Liver (tissue), 9 donors: ENCODE data around the gene JTB. TPM values are rescaled to one million over a fixed set of nuclear protein-coding genes. Genes with fewer than 3 reads are reported as not detected.
A peak's percentile ranks its signal among the peaks of the same experiment; 100 is the strongest.

ENCODE experiments used
- DNase-seq: peaks from one replicate; pipeline ENCODE4 v3.0.0-alpha.2; 2017; ENCODE audit warnings: low spot score
- H3K27ac ChIP-seq, 2 donors: one replicate each; pipeline ENCODE4 v1.7.0; 2013; ENCODE audit warnings: inconsistent platforms in 2 of 2, low read length in 2 of 2, control low read depth in 1 of 2, low read depth in 1 of 2, mild to moderate bottlenecking in 1 of 2
- H3K27me3 ChIP-seq, 4 donors: one replicate each; pipeline versions ENCODE4 v1.6.1 to v1.7.0; 2013; ENCODE audit warnings: low read length in 3 of 4, inconsistent platforms in 1 of 4, mild to moderate bottlenecking in 1 of 4, moderate library complexity in 1 of 4; ENCODE audit not compliant: control insufficient read depth in 4 of 4, insufficient read depth in 4 of 4
- H3K36me3 ChIP-seq, 4 donors: one replicate each; pipeline versions ENCODE4 v1.6.1 to v1.7.0; 2013; ENCODE audit warnings: low read length in 3 of 4, mild to moderate bottlenecking in 3 of 4, low read depth in 1 of 4, moderate library complexity in 1 of 4; ENCODE audit not compliant: control insufficient read depth in 4 of 4, insufficient read depth in 3 of 4
- H3K4me1 ChIP-seq, 4 donors: one replicate each; pipeline versions ENCODE4 v1.6.1 to v1.7.0; 2013; ENCODE audit warnings: low read length in 3 of 4, mild to moderate bottlenecking in 3 of 4, moderate library complexity in 1 of 4; ENCODE audit not compliant: control insufficient read depth in 4 of 4, insufficient read depth in 4 of 4
- H3K4me3 ChIP-seq, 3 donors: one replicate each; pipeline versions ENCODE4 v1.6.1 to v1.7.0; 2013; ENCODE audit warnings: low read length in 3 of 3, control low read depth in 1 of 3, low read depth in 1 of 3, mild to moderate bottlenecking in 1 of 3
- H3K9ac ChIP-seq, 2 donors: one replicate each; pipeline ENCODE4 v1.7.0; 2013; ENCODE audit warnings: low read length in 2 of 2, mild to moderate bottlenecking in 2 of 2, moderate library complexity in 2 of 2, control low read depth in 1 of 2, low read depth in 1 of 2
- H3K9me3 ChIP-seq, 4 donors: one replicate each; pipeline versions ENCODE4 v1.6.1 to v1.7.0; 2013; ENCODE audit warnings: low read length in 3 of 4; ENCODE audit not compliant: control insufficient read depth in 4 of 4
- EGR1 ChIP-seq, 2 donors: IDR thresholded peaks; 2 replicates each; pipeline ENCODE4 v1.6.1; 2016 to 2018; ENCODE audit warnings: antibody characterized with exemption in 2 of 2, low read depth in 2 of 2
- FOXA2 ChIP-seq: IDR thresholded peaks from 2 replicates; pipeline ENCODE4 v1.6.1; 2016; ENCODE audit warnings: antibody characterized with exemption
- GABPA ChIP-seq, 2 donors: IDR thresholded peaks in 1 of 2; conservative IDR thresholded peaks in 1 of 2; 2 replicates each; pipeline ENCODE4 v1.6.1; 2016; ENCODE audit warnings: antibody characterized with exemption in 2 of 2, mild to moderate bottlenecking in 1 of 2, moderate library complexity in 1 of 2
- HNF4G ChIP-seq: IDR thresholded peaks from 2 replicates; pipeline ENCODE4 v1.6.1; 2016; ENCODE audit warnings: antibody characterized with exemption
- JUND ChIP-seq, 2 donors: IDR thresholded peaks; 2 replicates each; pipeline ENCODE4 v1.6.1; 2016; ENCODE audit warnings: antibody characterized with exemption in 2 of 2
- NR2F2 ChIP-seq: IDR thresholded peaks from 2 replicates; pipeline ENCODE4 v1.6.1; 2016; ENCODE audit warnings: antibody characterized with exemption
- RAD21 ChIP-seq, 2 donors: IDR thresholded peaks; 2 replicates each; pipeline ENCODE4 v1.6.1; 2016; ENCODE audit warnings: antibody characterized with exemption in 2 of 2, mild to moderate bottlenecking in 2 of 2
- RXRA ChIP-seq, 2 donors: IDR thresholded peaks; 2 replicates each; pipeline ENCODE4 v1.6.1; 2017 to 2018; ENCODE audit warnings: antibody characterized with exemption in 2 of 2, mild to moderate bottlenecking in 1 of 2
- SP1 ChIP-seq: IDR thresholded peaks from 2 replicates; pipeline ENCODE4 v1.6.1; 2018; ENCODE audit warnings: antibody characterized with exemption, mild to moderate bottlenecking
- TAF1 ChIP-seq: conservative IDR thresholded peaks from 2 replicates; pipeline ENCODE4 v1.6.1; 2016; ENCODE audit warnings: antibody characterized with exemption, mild to moderate bottlenecking
- YY1 ChIP-seq: IDR thresholded peaks from 2 replicates; pipeline ENCODE4 v1.6.1; 2016; ENCODE audit warnings: antibody characterized with exemption, mild to moderate bottlenecking
- WGBS: extraction: QIAGEN DNeasy Blood & Tissue Kit; methylation state at CpG from one replicate; pipeline ENCODE4 v1.1.7; 2013; 5-methylcytosine and 5-hydroxymethylcytosine counted together
- polyA plus RNA-seq, 2 donors: library from polyadenylated mRNA; stranded (reverse) in 1 of 2; unstranded in 1 of 2; fragments of 200-250 nt in 1 of 2; fragments of >200 nt in 1 of 2; fragmentation: Nextera tagmentation in 1 of 2; extraction: Ambion mirVana in 1 of 2; gene quantifications; one replicate each; pipeline versions ENCODE4 v1.2.1 to v1.2.3, GENCODE V29; 2013 to 2015
- total RNA-seq, 2 donors: library from RNA; depleted of rRNA; stranded (reverse); fragments of >200 nt; gene quantifications; one replicate each; pipeline ENCODE4 v1.2.3, GENCODE V29; 2014
- TF ChIP-seq, protein P1 (sequence below): fragments of 150-350 bp; IDR thresholded peaks from 2 replicates; pipeline ENCODE4 v1.5.1; 2017; ENCODE audit warnings: improper control_type of control experiment, low read depth, low read length; ENCODE audit not compliant: missing input control
- TF ChIP-seq, protein P2 (sequence below): IDR thresholded peaks from 2 replicates; pipeline ENCODE4 v1.6.1; 2016; ENCODE audit warnings: antibody characterized with exemption, mild to moderate bottlenecking
- TF ChIP-seq, protein P3 (sequence below): IDR thresholded peaks from 2 replicates; pipeline ENCODE4 v1.6.1; 2016; ENCODE audit warnings: antibody characterized with exemption
- TF ChIP-seq, protein P4 (sequence below): IDR thresholded peaks from 2 replicates; pipeline ENCODE4 v1.6.1; 2016; ENCODE audit warnings: antibody characterized with exemption
- donor health status: healthy.
- donor health status: healthy.
- donor health status: healthy.
- donor health status: healthy.
- donor health status: healthy.

JTB gene
- total and polyA plus RNA-seq, 4 donors: 88.9 to 182 (median 124) TPM

DNA sequence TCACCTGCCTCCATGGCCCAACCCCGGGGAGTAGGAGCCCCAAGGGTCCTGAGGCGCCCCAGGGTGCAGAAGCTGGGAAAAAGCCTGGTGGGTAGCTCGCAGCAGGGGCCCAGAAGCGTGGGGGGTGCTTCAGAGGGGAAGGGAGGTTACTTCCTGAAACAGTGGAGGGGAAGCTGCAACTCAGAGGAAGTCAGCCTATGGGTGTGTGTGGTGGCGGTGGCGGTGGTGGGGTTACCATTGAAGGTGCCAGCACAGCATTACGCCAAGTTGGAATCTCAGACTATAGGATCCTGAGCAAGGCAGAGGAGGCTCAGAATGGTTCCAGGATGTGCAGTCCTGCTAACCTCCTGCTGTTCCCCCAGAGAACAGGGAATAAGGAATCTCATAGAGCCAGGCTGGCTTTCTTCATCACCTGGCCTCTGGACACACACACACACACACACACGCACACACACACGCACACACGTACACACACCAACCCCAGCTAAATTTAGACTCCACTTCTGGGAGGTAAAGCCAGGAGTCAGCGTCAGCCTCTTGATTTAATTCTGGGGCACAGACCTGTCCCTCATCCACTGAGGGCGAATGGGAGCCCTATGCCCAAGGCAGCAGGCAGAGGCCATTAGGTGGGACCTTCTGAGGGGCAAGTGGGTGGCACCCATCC lies 32.2 kb downstream of the JTB start:
- Histone ChIP-seq H3K9ac (peak overlapping the region; percentile 24 to 85), H3K27ac (peak overlapping the region; percentile 94 to 95), H3K4me1 (peaks cover 14 to 38% (median 24%) of the 10 kb centered on the region in 4 donors), H3K36me3 (peaks cover 5 to 33% (median 16%) of the 10 kb centered on the region in 4 donors), H3K4me3 (peak overlapping the region; percentile 80 to 97 (median 87)), H3K27me3 (no peaks in the 10 kb centered on the region), H3K9me3 (no peaks in the 10 kb centered on the region)
- 41% methylated on average over 12 of the region's 12 CpGs for WGBS
- TF ChIP-seq YY1: no peak
- TF ChIP-seq, protein P1, sequence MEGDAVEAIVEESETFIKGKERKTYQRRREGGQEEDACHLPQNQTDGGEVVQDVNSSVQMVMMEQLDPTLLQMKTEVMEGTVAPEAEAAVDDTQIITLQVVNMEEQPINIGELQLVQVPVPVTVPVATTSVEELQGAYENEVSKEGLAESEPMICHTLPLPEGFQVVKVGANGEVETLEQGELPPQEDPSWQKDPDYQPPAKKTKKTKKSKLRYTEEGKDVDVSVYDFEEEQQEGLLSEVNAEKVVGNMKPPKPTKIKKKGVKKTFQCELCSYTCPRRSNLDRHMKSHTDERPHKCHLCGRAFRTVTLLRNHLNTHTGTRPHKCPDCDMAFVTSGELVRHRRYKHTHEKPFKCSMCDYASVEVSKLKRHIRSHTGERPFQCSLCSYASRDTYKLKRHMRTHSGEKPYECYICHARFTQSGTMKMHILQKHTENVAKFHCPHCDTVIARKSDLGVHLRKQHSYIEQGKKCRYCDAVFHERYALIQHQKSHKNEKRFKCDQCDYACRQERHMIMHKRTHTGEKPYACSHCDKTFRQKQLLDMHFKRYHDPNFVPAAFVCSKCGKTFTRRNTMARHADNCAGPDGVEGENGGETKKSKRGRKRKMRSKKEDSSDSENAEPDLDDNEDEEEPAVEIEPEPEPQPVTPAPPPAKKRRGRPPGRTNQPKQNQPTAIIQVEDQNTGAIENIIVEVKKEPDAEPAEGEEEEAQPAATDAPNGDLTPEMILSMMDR: no peak
- TF ChIP-seq FOXA2: no peak
- TF ChIP-seq RAD21 (IDR thresholded peaks at IDR 0.05): no peak
- TF ChIP-seq JUND (IDR thresholded peaks at IDR 0.05): no peak
- no peak for TF ChIP-seq HNF4G
- no peak for DNase-seq

DNA sequence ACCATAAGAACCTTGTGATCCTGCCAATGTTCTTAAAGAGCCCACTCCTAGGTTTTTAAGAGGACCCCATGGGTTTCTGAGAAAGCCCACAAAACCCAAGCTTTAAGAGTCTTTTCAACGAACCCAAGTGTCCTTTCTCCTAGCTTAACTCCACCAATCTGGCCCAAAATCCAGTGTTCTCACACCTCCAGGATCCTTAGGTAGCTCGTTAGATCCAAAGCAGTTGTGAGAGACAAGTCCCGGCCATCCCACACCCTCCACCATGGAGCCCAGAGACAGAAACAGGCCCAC lies 32.7 kb downstream of the JTB start:
- Histone ChIP-seq H3K9ac (peak overlapping the region in 1 of 2 donors; percentile 56), H3K9me3 (no peaks in the 10 kb centered on the region), H3K27me3 (no peaks in the 10 kb centered on the region), H3K36me3 (peaks cover 5 to 35% (median 16%) of the 10 kb centered on the region in 4 donors), H3K4me1 (peaks cover 14 to 38% (median 24%) of the 10 kb centered on the region in 4 donors), H3K4me3 (peak overlapping the region; percentile 22 to 97 (median 80)), H3K27ac (peak overlapping the region; percentile 94 to 95)
- no peak for DNase-seq
- 76% methylated on average over 3 of the region's 3 CpGs for WGBS
- TF ChIP-seq, protein P1: no peak
- TF ChIP-seq RXRA (IDR thresholded peaks at IDR 0.05): no peak
- TF ChIP-seq, protein P2, sequence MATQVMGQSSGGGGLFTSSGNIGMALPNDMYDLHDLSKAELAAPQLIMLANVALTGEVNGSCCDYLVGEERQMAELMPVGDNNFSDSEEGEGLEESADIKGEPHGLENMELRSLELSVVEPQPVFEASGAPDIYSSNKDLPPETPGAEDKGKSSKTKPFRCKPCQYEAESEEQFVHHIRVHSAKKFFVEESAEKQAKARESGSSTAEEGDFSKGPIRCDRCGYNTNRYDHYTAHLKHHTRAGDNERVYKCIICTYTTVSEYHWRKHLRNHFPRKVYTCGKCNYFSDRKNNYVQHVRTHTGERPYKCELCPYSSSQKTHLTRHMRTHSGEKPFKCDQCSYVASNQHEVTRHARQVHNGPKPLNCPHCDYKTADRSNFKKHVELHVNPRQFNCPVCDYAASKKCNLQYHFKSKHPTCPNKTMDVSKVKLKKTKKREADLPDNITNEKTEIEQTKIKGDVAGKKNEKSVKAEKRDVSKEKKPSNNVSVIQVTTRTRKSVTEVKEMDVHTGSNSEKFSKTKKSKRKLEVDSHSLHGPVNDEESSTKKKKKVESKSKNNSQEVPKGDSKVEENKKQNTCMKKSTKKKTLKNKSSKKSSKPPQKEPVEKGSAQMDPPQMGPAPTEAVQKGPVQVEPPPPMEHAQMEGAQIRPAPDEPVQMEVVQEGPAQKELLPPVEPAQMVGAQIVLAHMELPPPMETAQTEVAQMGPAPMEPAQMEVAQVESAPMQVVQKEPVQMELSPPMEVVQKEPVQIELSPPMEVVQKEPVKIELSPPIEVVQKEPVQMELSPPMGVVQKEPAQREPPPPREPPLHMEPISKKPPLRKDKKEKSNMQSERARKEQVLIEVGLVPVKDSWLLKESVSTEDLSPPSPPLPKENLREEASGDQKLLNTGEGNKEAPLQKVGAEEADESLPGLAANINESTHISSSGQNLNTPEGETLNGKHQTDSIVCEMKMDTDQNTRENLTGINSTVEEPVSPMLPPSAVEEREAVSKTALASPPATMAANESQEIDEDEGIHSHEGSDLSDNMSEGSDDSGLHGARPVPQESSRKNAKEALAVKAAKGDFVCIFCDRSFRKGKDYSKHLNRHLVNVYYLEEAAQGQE: no peak
- TF ChIP-seq NR2F2: no peak
- TF ChIP-seq, protein P3, sequence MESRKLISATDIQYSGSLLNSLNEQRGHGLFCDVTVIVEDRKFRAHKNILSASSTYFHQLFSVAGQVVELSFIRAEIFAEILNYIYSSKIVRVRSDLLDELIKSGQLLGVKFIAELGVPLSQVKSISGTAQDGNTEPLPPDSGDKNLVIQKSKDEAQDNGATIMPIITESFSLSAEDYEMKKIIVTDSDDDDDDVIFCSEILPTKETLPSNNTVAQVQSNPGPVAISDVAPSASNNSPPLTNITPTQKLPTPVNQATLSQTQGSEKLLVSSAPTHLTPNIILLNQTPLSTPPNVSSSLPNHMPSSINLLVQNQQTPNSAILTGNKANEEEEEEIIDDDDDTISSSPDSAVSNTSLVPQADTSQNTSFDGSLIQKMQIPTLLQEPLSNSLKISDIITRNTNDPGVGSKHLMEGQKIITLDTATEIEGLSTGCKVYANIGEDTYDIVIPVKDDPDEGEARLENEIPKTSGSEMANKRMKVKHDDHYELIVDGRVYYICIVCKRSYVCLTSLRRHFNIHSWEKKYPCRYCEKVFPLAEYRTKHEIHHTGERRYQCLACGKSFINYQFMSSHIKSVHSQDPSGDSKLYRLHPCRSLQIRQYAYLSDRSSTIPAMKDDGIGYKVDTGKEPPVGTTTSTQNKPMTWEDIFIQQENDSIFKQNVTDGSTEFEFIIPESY: no peak
- TF ChIP-seq GABPA (IDR thresholded peaks at IDR 0.05 in 1 of 2, conservative IDR thresholded peaks at IDR 0.05 in 1 of 2): no peak
- TF ChIP-seq RAD21 (IDR thresholded peaks at IDR 0.05): no peak
- TF ChIP-seq JUND (IDR thresholded peaks at IDR 0.05): no peak
- TF ChIP-seq FOXA2: no peak
- no peak for TF ChIP-seq YY1
- TF ChIP-seq TAF1: no peak
- TF ChIP-seq, protein P4, sequence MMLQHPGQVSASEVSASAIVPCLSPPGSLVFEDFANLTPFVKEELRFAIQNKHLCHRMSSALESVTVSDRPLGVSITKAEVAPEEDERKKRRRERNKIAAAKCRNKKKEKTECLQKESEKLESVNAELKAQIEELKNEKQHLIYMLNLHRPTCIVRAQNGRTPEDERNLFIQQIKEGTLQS: no peak
- no peak for TF ChIP-seq HNF4G
- TF ChIP-seq SP1: no peak
- TF ChIP-seq EGR1 (IDR thresholded peaks at IDR 0.05; ENCODE audit: low read depth in 2 of 2): no peak
